Right ventricle myocardium inferior (tissue), 1 donor: Measurements from ENCODE around the gene SCUBE3. TPM values are rescaled to one million over a fixed set of nuclear protein-coding genes. Genes with fewer than 3 reads are reported as not detected.

ENCODE experiments used
- total RNA-seq: library from RNA; stranded (reverse); fragmentation: NEBNext Ultra II Directional; extraction: Animal tissue kit (Norgen Biotek cat#: 25700); gene quantifications from one replicate; pipeline ENCODE4 v1.2.1, GENCODE V29; 2021
- donor health status: DM: no; HTN: yes; CAD: no; lungs with severe emphysema.

SCUBE3 gene
- total RNA-seq, 1 donor from 2014 or later = 10.3 TPM

Other genes with a start within 250 kb of the SCUBE3 start
- gene TCP11, start 72.6 kb upstream of the SCUBE3 start, total RNA-seq = not detected
- gene ZNF76, start 45.8 kb downstream of the SCUBE3 start, total RNA-seq = 36.0 TPM
- gene DEF6, start 83.9 kb downstream of the SCUBE3 start, total RNA-seq = 2.8 TPM
- gene PPARD, start 128.6 kb downstream of the SCUBE3 start, total RNA-seq = 14.7 TPM
- gene FANCE, start 238.4 kb downstream of the SCUBE3 start, total RNA-seq = 4.1 TPM